ENCODE data around the gene ANGEL1. TPM values are rescaled to one million over a fixed set of nuclear protein-coding genes. Genes with fewer than 3 reads are reported as not detected.

ANGEL1 gene
- total and polyA plus RNA-seq, 2 of the 13 experiments (the other 11 are each of a cell fraction or from before 2014, with no cell fraction given) = 14.3 to 20.1 TPM

DNA sequence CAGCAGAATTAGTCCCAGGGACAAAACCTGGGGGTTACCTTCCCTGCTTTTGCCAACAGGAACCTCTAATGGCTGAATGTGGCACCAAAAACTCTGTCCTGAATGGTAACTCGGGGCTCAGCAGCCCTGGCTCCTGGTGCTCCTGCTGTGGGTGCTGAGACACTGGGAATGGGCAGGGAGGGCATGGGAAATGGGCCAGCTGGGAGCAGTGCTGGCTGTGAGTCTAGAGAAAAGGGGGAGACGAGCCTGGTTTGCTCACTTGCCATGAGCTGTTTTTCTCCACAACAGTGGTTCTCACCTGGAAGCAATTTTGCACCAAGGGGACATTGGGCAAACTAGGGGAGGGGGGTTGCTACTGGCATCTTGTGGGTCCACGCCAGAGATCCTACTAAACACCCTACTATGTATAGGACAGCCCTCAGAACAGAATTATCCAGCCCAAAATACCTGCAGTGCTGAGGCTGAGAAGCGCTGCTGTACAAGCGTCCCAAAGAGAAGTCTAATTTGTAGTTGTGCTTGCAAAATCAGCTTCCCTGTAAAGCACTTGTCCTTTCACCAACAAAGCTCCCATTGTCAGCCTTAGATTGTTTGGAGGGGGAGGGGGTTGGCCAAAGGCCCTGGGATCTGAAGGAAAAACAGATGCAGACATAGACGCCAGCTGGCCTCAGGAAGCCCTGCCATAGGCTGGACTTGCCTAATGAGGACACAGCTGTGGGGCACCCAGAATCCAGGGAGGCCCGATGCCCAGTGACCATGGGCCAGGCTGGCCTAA is 17.2 kb upstream of the ANGEL1 start (continued):
- TF ChIP-seq, protein P1, sequence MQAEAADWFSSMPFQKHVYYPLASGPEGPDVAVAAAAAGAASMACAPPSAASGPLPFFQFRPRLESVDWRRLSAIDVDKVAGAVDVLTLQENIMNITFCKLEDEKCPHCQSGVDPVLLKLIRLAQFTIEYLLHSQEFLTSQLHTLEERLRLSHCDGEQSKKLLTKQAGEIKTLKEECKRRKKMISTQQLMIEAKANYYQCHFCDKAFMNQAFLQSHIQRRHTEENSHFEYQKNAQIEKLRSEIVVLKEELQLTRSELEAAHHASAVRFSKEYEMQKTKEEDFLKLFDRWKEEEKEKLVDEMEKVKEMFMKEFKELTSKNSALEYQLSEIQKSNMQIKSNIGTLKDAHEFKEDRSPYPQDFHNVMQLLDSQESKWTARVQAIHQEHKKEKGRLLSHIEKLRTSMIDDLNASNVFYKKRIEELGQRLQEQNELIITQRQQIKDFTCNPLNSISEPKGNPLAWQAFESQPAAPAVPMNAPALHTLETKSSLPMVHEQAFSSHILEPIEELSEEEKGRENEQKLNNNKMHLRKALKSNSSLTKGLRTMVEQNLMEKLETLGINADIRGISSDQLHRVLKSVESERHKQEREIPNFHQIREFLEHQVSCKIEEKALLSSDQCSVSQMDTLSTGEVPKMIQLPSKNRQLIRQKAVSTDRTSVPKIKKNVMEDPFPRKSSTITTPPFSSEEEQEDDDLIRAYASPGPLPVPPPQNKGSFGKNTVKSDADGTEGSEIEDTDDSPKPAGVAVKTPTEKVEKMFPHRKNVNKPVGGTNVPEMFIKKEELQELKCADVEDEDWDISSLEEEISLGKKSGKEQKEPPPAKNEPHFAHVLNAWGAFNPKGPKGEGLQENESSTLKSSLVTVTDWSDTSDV (CRISPR knock-in tag; IDR thresholded peaks at IDR 0.05) = no peak
- TF ChIP-seq SKI (IDR thresholded peaks at IDR 0.05; ENCODE audit: partially characterized antibody) (peak; percentile 62), ARHGAP35 (CRISPR knock-in tag; IDR thresholded peaks at IDR 0.05; ENCODE audit: borderline replicate concordance) (no peak), RARA (CRISPR knock-in tag; IDR thresholded peaks at IDR 0.05) (no peak), NCOA1 (CRISPR knock-in tag; IDR thresholded peaks at IDR 0.05) (no peak), MBNL3 (CRISPR knock-in tag; conservative IDR thresholded peaks at IDR 0.05) (no peak), DMAP1 (CRISPR knock-in tag; IDR thresholded peaks at IDR 0.05) (no peak), PITX1 (CRISPR knock-in tag; IDR thresholded peaks at IDR 0.05) (peak; percentile 26; the same call in 1 of the 2 replicates), MZF1 (CRISPR knock-in tag; IDR thresholded peaks at IDR 0.05; ENCODE audit: borderline replicate concordance) (no peak), LCORL (IDR thresholded peaks at IDR 0.05) (no peak), LCORL (CRISPR knock-in tag; IDR thresholded peaks at IDR 0.05) (peak; percentile 78; the same call in 1 of the 2 replicates), ZNF160 (CRISPR knock-in tag; IDR thresholded peaks at IDR 0.05) (no peak), ZNF234 (CRISPR knock-in tag; conservative IDR thresholded peaks at IDR 0.05) (no peak), ZNF335 (CRISPR knock-in tag; IDR thresholded peaks at IDR 0.05) (0 out of 2 replicates have a peak, but pooled peaks have one; percentile 49)
- TF ChIP-seq, protein P2, sequence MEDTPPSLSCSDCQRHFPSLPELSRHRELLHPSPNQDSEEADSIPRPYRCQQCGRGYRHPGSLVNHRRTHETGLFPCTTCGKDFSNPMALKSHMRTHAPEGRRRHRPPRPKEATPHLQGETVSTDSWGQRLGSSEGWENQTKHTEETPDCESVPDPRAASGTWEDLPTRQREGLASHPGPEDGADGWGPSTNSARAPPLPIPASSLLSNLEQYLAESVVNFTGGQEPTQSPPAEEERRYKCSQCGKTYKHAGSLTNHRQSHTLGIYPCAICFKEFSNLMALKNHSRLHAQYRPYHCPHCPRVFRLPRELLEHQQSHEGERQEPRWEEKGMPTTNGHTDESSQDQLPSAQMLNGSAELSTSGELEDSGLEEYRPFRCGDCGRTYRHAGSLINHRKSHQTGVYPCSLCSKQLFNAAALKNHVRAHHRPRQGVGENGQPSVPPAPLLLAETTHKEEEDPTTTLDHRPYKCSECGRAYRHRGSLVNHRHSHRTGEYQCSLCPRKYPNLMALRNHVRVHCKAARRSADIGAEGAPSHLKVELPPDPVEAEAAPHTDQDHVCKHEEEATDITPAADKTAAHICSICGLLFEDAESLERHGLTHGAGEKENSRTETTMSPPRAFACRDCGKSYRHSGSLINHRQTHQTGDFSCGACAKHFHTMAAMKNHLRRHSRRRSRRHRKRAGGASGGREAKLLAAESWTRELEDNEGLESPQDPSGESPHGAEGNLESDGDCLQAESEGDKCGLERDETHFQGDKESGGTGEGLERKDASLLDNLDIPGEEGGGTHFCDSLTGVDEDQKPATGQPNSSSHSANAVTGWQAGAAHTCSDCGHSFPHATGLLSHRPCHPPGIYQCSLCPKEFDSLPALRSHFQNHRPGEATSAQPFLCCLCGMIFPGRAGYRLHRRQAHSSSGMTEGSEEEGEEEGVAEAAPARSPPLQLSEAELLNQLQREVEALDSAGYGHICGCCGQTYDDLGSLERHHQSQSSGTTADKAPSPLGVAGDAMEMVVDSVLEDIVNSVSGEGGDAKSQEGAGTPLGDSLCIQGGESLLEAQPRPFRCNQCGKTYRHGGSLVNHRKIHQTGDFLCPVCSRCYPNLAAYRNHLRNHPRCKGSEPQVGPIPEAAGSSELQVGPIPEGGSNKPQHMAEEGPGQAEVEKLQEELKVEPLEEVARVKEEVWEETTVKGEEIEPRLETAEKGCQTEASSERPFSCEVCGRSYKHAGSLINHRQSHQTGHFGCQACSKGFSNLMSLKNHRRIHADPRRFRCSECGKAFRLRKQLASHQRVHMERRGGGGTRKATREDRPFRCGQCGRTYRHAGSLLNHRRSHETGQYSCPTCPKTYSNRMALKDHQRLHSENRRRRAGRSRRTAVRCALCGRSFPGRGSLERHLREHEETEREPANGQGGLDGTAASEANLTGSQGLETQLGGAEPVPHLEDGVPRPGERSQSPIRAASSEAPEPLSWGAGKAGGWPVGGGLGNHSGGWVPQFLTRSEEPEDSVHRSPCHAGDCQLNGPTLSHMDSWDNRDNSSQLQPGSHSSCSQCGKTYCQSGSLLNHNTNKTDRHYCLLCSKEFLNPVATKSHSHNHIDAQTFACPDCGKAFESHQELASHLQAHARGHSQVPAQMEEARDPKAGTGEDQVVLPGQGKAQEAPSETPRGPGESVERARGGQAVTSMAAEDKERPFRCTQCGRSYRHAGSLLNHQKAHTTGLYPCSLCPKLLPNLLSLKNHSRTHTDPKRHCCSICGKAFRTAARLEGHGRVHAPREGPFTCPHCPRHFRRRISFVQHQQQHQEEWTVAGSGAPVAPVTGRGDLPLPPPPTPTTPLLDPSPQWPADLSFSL (CRISPR knock-in tag; IDR thresholded peaks at IDR 0.05) = 0 out of 2 replicates have a peak, but pooled peaks have one; percentile 29
- TF ChIP-seq, protein P3, sequence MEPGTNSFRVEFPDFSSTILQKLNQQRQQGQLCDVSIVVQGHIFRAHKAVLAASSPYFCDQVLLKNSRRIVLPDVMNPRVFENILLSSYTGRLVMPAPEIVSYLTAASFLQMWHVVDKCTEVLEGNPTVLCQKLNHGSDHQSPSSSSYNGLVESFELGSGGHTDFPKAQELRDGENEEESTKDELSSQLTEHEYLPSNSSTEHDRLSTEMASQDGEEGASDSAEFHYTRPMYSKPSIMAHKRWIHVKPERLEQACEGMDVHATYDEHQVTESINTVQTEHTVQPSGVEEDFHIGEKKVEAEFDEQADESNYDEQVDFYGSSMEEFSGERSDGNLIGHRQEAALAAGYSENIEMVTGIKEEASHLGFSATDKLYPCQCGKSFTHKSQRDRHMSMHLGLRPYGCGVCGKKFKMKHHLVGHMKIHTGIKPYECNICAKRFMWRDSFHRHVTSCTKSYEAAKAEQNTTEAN (CRISPR knock-in tag; conservative IDR thresholded peaks at IDR 0.05) = no peak
- TF ChIP-seq, protein P4, sequence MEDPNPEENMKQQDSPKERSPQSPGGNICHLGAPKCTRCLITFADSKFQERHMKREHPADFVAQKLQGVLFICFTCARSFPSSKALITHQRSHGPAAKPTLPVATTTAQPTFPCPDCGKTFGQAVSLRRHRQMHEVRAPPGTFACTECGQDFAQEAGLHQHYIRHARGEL (CRISPR knock-in tag; IDR thresholded peaks at IDR 0.05) = no peak
- TF ChIP-seq, protein P5, sequence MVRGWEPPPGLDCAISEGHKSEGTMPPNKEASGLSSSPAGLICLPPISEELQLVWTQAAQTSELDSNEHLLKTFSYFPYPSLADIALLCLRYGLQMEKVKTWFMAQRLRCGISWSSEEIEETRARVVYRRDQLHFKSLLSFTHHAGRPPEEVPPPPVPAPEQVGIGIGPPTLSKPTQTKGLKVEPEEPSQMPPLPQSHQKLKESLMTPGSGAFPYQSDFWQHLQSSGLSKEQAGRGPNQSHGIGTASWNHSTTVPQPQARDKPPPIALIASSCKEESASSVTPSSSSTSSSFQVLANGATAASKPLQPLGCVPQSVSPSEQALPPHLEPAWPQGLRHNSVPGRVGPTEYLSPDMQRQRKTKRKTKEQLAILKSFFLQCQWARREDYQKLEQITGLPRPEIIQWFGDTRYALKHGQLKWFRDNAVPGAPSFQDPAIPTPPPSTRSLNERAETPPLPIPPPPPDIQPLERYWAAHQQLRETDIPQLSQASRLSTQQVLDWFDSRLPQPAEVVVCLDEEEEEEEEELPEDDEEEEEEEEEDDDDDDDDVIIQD (CRISPR knock-in tag; IDR thresholded peaks at IDR 0.05; ENCODE audit: low read depth) = no peak

Data from HepG2 (cell line).